IPS DF 19.7 (cell line): ENCODE results near the gene GPHN.
A peak's percentile ranks its signal among the peaks of the same experiment; 100 is the strongest.

Experiments used
- DNase-seq: peaks from one replicate; pipeline ENCODE4 v3.0.0-alpha.2; 2013; ENCODE audit warnings: low read depth, low spot score

The GPHN gene

DNA sequence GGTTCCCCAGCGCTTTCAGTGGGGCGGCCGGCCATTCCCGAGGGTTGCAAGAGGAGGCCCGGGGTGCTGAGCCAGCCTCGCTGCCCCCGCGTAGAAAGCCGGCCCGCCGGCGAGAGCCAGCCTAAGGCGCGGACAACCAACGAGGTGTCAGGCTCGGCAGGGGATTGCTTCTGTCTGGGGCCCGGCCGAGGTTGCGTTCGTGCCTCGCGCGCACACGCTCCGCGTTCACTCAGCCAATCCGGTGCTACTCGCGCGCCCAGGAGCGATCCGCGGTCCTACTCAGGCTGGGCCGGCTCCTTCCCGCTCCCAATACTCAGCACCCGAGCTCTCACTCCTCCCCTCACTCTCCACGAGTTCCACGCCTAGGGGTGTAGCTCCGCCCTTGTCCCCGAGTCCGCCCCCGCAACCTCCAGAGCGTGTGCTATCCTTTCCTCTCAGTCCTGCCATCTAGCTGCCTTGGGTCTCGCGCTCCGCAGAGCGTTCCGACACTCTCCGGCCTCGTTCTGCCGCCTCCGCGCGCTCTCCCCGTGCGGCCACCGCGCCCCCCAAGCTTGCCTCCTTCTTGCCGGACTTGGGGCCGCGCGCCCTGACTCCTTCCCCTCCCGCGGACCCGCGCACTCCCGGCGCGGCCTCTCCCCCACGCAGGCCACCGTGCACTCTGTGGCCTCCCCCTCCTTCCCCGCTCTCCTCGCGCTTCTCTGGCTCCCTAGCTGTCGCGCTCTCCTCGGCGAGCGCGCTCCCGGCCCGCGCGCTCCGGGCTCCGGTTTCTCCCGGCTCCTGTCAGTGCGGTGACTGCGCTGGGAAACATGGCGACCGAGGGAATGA, at the start of gene GPHN:
GPHN (plus strand) TSS at position 426 of the 825 bp plus-strand sequence.
- peak; percentile 83 for DNase-seq

DNA sequence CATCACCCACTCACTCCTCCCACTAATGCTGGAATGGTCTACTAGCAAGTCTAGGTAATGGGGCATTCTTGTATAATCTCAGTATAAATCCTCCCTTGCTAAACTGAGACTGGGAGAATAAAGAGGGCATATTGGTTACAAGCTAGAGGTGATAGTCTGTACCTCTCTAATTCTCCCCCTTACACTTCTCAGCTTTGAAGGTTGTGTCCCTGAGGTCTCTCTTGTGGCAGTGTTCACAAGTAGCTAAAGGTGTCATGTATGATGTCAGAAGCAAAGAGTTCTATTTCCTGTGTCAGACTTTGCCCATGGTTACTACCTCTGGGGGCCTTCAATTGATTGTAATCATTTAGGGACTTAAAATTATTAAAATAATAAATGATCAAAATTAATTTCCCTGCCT, 48.3 kb upstream of the GPHN start:
- no peak for DNase-seq

DNA sequence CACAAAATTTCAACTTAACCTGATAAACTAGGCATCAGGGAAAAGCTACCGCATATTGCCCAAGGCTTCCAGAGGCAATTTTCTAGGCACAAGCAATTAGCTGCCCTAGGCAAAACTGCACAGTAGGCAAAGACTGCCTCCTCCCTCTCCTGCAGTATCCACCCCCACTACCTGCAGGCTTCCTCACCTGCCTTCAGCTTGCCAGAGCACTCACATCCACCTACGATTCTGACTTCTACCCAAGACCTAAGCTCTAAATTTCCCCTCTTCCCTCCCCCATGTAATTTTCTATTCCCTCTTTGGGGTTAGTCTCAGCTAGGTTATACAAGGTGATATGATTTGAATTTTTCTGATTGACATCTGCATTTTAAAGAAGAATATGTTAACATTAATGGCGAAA, 43.7 kb upstream of the GPHN start:
- DNase-seq = no peak

DNA sequence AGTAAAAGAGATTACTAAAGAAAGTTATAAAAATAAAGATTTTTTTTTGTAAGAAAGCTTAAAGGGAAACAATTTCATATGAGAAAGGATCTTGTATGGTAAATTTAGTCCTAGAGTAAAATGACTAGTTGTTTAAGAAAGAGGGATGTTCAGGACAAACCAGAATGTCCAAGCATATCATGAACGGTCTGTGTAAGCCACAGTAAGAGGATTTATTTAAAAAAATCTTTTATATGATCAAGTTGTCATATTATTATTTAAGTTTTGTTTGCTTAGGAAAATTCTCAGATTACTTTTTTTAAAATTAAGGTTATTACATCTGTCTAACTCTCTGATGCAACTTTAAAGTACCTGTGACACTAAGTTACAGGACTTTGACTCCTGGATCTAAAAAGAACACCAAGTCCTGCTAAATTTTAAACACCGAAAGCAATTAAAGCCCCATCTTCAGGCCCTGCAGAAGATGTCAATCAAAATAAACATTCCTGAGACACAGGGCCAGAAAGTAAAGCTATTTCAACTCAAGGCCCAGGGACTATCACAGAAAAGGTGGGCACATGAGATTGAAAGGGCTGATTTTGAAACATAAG, 39.1 kb upstream of the GPHN start:
- no peak for DNase-seq

DNA sequence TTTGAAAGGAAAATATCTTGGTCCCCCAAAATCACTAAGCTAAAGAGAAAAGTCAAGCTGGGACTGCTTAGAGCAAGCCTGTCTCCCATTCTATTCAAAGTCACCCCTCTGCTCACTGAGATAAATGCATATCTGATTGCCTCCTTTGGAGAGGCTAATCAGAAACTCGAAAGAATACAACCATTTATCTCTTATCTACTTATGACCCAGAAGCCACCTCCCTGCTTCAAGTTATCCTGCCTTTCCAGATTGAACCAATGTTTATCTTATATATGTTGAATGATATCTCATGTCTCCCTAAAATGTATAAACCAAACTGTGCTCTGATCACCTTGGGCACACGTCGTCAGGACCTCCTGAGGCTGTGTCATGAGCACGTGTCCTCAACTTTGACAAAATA, 36.4 kb upstream of the GPHN start:
- DNase-seq = no peak

DNA sequence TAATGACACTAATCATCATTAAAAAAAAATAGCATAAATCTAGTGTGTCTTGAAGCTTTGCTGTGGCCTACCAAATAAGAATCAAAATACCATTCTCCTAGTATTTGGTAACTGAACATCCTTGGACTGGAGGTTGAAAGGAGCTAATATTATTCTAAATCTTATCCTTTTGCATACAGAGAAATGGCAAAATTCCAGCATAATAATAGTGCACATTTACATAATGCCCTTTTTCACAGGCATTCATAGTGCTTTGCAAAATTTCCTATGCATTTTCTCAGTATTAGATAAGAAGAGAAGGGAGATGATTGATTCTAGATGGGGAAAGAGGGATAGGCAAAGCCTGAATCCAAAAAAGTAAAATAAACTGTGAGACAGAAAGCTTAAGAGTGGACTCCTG, 35.7 kb upstream of the GPHN start:
- no peak for DNase-seq

DNA sequence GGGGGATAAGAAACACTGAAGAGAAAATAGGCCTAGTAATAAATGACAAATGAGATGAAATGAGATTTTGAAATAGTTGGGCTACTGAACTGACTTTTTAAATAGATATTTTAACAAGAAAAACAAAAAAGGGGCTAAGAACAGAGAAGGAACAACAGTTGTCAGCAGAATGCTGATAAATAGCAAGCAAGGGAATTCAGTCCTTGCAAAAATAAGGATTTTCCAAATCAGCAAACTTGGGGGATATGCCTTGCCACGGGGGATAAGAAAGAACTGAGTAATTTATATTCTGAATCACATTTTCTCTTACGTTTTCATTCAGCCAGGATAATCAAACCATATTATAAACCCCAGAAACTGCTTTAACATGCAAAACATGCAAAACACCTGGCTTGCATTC, 34.7 kb upstream of the GPHN start:
- no peak for DNase-seq

DNA sequence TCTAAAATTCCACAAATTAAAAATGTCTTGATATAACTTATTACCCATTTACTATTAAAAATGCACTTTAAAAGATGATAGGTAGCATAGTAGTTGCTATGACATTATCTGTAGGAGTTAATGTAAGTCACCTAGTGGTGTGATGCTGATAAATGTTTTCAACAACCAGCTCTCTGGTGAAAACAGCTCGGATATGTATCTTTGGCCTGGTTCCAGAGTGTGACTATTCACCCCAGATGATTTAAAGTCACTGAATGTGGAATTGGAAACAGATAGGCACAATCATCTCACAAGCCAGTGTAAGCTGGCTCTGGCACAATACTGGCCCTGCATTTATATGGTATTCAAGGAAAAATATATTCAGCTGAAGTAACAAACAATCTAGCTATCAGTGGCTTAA, 31.0 kb upstream of the GPHN start:
- no peak for DNase-seq

DNA sequence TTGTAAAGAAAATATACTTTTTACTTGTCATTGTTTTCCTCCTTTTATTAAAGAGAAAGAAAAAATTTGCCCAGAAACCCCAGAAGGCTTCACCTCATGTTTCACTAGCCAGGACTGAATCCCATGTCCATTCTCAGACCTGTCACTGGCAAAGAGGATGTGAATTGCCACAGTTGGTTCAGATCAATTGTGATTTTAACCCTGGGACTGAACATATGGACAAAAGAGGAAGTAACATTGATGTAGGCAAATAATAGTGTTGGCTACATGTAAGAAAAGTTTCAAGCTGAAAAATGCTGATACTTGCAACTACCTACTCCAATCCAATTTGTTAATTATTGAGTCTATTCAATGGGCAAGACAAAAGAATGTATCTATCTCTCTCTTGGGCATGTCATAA, 30.4 kb upstream of the GPHN start:
- no peak for DNase-seq

DNA sequence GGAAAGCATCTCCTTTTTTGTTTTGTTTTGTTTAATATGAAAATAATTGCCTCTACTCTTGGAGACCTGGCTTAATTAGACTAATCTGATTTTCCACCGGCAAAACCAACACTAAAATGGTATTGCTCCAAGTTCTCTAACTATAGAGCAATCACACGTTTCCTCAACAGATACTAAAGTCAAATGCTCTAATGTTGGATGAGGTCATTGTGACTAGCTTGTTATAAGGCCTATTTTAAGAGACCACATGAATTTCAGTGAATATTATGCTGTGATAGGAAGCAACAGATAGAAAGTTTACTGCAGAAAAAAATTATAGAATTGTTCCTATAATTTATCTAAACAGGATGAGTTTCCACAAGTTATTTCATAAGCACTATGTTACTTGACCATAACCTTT, 25.1 kb upstream of the GPHN start:
- DNase-seq = no peak

DNA sequence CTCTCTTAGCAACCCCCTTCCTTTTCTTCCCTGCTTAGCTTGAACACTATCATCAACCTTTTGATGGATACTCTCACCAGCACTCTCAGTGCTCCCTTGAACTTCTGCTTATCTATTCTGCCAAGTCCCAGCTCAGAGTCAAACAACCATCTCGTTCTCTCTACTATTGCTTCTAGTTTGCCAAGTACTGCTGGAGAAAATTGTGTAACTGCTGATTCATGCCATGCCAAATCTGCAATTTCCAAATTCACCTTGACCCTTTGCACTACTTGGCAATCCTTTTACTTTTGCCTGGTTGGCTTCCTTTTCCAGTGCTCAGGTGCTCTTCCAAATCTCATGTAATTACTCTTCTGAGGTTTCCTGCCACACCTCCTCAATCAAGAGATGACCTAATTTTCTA, 24.6 kb upstream of the GPHN start:
- no peak for DNase-seq

DNA sequence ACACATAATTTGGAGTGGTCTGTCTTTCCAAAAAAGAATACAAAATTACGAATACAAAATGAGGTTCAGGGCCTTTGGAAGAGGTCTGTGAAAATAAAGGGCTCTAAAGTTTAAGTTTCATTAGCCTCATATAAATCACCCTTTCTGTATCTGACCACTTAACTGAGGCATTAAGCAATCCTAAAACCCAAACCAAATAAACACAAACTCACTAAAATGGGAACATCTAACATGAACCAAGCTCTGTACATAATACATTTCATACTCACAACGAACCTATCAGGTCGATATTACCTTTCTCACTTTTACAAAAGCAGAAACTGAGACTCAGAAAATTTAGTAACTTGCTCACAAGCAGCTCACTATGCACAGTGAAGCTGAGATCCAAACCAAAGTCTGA, 22.9 kb upstream of the GPHN start:
- no peak for DNase-seq

DNA sequence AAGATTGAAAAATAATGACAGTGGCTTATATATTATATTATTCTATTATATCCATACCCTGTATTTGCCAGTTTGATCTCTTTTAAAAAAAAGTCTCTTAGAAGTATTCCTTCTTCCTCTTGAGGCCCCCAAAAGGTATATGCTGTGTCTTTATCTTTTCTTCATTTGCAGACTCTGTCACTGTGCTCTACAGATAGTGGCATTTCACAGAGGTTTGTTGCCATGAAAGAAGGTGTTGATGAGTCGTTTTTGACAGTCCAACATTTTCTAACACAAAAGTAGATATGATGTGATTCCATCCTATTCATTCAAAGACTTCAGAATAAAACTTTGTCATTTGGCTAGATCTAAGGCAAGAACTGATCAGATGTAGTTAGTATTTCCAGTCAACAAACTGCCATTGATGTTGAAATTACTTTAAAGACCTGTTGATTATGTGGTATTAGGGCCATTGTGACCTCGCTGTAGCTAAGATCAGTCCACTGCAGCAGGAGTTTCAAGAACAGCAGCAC, 22.0 kb upstream of the GPHN start, which contains the start of gene CCDC196:
CCDC196 (plus strand) TSS at position 462 of the 512 bp plus-strand sequence. CDS start 132 bp downstream, outside the sequence.
- DNase-seq = no peak

DNA sequence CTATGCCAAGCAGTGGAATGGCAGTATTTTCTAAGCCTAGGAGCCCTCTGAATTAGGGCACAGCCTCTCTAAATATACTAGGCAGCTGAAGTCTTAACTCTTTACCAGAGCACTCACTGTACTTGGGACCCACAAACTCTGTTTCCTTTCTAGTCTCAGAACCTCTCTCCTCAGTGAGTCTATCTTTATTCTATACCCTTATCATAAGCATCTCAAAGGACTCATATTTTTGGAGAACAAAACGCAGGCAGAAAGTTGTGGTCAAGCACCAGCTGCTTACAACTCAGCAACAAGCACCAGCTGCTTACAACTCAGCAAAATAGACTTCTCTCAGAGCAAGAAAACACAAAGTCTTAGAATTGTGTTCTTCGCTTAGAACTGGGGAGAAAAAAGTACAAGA, 20.8 kb upstream of the GPHN start:
- no peak for DNase-seq

DNA sequence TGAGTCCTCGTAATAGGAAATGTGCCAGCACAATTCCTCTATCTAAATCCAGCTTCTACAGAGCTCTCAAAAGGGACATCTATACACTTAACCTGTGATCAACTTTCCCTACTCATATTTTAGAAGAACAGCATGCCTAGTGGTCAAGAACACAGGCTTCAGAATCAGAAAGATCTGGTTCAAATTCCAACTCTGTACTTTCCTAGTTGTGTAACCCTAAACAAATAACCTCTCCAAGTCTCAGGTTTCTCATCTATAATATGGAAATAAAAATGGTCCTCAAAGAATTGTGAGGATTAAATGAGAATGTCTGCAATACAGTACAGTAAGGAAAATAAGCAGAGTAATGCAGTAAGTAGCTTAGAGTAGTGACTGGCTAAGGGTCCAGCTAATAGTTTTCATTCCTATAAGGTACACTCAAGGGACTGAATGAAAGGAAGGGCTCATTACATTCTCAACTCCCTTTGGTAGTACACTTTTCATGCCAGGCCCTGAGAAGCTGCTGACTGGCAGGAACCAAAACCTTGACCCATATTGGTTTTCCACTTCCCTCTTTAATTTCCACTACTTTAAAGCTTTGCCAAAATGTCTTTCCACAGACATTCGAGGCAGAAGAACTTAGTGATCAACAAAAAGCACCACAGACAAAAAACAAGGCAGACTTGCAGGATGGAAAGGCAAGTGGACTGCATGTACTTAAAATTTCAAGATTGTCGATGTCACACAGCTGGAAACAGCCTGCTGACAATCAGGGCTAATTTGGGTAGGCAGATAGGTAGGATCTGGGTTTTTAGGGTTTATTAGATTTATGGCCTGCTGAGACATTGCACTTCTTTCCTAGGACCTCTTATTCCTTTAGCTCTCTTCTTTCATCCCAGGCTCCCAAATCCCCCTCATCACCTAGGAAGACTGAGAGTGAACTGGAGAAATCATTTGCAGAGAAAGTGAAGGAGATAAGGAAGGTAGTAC, 17.5 kb upstream of the GPHN start:
- DNase-seq = no peak

DNA sequence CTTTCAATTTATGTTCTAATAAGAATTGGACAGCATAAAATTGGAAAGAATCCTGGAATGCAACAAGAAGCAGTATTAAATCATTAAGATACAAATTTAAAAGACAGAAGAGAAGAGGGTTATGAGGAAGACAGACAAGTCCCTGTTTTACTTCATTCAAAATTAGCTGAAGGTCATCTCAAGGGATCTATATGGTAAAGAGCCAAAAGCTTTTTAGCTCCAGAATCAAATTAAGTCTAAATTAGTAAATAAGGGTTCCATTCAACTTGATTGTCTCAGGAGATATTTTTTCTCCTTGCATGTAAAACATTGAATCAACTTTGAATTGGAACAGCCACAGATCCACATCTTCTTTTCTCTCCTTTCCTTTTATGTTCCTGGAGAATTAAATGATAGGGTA, 14.2 kb upstream of the GPHN start:
- no peak for DNase-seq

DNA sequence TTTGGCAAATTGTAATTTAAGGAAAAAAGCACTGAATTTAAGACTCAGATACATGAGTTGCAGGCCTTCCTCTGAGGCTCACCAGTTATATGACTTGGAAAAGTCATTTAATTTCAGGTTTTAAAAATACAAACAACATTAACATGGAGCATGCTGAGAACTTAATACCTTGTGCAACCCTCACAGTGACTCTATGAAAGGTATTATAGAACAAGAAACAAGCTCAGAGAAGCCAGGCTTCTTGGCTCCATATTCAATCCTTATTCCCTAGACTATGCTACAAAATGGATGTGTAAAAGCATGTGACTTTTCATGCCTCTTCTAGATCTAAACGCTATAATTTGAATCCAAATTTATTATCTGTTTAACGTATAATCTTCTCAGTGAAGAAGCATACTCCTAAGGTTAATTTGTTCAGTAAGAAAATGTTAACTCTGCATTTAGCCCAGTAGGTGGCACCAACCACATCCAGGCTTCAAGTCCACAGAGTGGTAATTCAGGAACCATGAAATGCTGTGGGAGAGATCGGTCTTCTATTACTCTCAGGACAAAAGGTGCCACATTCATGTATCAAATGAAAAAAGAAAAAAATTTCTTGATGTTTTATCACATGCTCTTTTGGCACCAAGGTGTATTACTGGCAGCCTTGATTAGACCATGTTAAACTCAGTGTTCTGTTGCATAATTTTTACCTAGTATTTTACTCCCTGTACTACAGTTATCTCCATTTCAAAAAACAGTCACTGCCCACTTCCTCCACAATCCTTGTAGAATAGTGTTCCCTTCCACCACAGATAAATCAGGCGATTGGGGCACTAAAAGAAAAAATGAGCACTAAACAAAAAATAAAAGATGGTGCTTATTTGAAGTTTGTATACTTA, 12.5 kb upstream of the GPHN start:
- DNase-seq = peak; percentile 38

DNA sequence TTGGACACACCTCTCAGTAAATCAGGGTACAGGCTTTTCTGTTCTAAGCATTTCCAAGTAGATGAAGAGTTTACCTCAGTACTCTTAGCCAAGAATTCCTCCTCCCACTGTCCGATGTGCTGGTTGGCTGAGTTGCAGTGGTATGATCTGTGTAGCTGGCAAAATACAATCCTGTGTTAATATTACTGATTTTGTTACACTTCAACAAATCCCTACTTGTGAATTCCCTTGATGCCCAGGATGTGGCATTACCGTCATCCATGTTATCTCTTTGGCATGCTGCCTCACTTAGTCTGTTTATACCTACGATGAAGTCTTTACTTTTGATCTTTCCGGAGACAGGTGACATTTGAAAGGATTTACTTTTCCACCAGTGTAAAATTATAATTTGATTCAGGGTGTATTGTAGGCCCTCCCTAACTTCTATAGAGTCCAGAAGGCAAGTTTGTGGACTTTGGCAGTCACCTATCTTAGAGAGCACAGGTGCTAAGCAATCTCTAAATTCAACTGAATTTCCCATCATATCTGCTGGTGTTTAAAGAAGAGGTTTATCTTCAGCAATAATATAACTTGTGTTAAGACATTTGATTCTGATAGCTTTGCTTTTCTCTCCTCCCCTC, 11.6 kb upstream of the GPHN start:
- no peak for DNase-seq

DNA sequence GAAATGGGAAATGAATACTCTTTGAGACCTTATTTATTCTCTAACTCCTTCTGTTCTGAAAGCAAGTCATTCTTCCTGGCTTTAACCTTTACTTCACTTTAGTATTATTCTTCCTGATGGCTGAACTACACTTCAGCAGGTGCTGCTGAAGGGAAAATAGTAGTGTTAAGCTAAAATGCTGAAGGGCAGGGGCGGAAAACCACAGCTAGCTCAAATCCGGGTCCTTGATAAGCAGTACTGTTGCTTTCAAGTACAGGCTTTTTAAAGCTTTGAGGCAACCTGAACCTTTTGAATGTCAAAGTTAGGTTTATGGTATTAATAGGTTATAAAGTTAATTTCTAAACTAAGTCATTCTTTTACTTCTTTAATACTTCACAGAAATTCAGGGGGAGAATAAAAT, 11.0 kb upstream of the GPHN start:
- no peak for DNase-seq

DNA sequence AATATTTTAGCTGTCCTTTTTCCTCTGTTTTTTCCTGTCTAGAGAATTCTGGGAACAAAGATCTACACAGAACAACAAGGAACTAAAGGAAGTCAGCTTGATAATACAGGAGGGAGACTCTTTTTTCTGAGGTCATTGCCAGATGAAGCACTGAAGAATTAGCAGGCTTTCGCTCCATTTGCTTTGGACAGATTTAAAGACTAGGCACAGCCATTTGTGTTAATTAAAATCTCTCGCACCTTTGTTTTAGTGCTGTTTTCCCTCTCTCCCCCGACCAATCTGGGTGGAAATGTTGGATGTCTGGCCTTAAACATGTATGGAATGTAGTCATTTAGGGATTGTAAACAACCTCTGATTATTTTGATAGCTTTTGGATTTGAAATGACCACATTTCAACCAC, 9.6 kb upstream of the GPHN start:
- no peak for DNase-seq

DNA sequence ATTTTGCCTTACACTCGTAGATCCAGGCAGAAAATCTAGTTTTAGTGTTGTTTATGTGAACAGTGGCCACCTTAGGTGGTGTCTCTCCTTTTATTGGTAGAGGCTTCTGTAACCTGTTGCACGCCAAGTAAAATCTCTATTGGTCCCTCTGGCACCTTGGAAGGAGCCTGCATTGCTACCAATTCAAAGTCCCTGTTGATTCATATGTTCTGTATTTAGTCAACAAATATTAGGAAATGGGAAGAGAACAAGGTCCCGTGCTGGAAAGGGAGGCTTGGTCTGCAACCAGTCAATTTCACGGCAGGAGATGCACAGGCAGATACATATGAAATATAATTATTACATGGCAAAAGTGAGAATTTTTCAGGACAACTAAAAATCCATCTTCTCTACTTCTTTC, 6.4 kb upstream of the GPHN start:
- no peak for DNase-seq
